Stimulated activated naive CD8-positive, alpha-beta T cell treated with anti-CD3 and anti-CD28 coated beads, Interleukin-15, Interleukin-2, amounts not matched to agents 100 U/mL and 50 U/mL, for 24 hours (primary cell): Measurements from ENCODE around the gene OPA3.

ENCODE experiments used
- ATAC-seq: fragments of 150-1000 bp; cut with Tn5 transposase; one replicate; pipeline ENCODE4 v1.10.0; 2021
- DNase-seq: peaks from one replicate; pipeline ENCODE4 v3.0.0; 2021

OPA3 gene

DNA sequence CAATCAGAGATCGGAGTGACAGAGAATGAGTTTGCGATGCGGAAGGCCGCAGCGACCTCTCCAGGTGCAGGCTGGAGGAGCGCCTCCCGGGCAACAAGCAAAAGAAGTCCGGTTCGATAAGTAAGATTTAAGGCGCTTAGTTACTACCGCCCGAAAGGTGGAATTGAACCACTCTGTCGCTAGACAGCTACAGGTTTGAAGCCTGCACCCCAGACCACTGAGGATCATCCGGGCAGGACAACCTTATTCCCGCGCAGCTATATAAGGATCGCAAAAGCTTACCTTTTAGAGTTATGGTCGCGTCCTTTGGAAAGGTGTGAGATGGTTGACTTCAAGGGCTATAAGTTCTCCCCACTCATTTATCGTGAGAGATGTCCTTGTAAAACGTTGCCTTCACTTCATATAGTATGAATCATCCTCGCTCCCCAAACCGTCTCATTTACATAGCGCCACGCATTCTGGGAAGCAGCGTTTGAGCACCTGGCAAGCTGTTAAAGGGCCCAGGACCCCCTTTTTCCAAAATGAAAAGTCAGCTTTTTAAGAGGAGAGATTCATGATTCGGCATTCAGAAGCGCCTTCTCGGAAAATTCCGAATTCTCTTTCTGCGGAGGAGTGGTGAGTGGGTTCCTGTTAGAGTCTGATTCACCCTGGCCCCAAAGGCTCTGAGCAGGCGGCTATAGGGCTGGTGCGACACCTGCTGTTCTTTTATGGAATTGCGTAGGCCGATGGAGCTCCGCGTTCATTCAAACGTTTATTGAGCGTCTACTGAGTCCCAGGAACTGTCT lies 106.0 kb downstream of the OPA3 start:
- DNase-seq (peak; percentile 92), ATAC-seq (peak; percentile 90)

GRCh38 chr19:45477713-45478453 lies 106.7 kb downstream of the OPA3 start:
- ATAC-seq = peak; percentile 5
- peak; percentile 34 for DNase-seq
